Stimulated activated CD4-positive, alpha-beta T cell treated with anti-CD3 and anti-CD28 coated beads, Interleukin-1b, Interleukin-23, amount 100 ng/mL, for 1 hour (primary cell): Measurements from ENCODE around the gene EDN3.

ENCODE experiments used
- DNase-seq, 2 donors: peaks; one replicate each; pipeline ENCODE4 v3.0.0-alpha.2; 2020; ENCODE audit warnings: low read depth in 2 of 2

Gene EDN3

DNA sequence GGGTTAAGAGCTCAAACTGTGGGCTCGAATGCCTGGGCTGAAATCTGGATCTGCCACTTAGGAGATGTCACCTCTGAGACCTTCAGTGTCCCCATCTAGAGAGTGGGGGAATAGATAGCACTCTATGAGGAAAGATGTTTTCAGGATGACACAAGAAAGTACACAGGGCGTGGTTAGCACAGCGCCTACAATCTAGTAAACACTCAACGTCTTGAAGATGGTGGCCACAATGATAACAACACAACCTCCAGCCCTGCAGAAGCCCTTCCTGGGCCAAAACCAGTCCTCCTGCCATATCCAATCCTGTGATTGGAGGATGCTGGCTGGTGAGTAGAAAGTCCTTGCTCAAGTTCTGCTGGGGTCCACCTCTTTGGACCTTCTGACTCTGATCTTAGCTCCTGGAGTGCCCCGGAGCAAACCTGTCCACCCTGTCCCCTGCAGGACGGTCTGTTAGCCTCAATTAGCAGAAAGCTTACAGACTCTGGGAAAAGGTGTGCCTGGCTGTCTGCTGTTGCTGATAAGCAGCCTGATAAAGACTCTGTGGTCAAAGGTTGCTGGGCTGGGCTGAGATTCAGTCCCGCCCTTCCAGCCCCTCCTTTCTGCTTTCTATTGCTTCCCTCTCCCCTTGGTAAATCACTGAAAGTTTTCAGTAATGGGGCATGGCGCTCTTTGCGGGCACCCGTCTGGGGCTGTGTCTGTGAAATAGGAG lies 8.2 kb downstream of the EDN3 start:
- no peak for DNase-seq

DNA sequence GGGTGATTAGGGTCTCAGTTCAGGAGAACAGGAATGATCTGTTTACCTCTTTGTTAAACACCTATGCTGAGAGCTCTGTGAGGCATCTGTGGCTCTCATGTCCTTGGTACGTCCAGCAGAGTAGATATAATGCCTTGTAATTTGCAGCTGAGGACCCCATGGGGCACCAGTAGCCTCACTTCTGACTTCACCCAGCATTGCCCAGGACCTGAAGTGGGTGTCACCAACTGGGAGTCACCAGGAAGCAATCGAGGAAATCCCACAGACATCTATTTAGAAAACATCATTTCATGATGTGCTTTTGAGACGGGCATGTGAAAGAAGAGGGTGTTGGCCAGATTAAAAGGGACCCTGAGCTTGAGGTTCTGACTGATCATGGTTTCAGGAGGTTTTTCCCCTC lies 8.8 kb downstream of the EDN3 start:
- DNase-seq, result no peak

DNA sequence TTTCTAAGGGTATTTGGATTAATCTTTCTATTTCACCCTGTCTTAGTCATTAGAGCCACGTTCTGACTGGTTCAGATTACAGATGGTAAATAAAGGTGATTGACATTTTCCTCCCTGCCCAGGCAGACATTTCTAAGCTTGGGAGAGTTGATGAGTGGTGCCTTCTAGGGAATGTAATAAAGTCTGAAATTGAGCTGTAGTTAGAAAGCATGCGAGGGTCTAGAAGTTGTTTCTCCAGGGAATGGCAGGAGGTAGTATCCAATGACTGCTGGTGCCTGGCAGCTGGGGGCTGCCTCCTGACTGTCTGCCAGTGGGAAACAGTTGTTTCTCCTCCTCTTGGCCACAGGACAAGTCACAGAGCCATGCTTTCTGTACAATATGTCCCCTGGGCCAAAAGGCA lies 14.6 kb downstream of the EDN3 start:
- no peak for DNase-seq

DNA sequence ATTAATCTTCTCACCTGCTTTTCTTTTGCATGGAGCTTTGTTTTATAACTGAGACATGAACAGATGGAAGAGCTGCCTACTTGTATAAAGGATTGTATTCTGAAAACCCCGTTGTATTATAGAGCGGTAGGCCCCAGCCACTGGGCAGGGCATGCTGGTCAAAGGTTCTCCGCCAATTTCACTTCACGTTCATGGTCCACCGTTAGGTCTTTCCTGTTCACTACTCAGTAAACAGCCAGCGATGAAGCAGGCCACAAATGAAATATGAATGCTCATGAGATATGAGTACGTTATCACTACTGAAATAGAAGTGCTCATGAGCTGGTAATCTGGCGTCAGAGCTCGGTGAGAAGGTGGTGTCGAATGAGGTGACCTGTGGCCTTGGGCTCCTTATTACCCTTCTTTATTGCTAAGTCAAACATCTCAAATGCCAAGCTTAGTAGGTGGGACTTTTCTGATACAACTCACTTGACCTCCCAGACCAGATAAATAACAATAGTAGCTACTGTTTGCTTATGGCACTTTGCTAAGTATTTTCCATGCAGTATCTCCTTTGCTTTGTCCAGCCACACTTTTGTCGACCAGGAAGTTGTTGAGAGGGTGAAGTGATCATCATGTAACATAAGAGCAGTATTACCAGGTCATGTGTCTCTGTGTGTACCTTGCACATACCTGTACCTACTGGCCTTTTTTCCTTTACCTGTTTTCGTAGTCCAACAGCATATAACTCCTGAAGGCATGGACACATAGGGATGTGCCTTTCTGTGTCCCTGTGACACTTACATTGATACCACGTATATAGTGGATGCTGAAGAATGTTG lies 16.7 kb downstream of the EDN3 start:
- no peak for DNase-seq

DNA sequence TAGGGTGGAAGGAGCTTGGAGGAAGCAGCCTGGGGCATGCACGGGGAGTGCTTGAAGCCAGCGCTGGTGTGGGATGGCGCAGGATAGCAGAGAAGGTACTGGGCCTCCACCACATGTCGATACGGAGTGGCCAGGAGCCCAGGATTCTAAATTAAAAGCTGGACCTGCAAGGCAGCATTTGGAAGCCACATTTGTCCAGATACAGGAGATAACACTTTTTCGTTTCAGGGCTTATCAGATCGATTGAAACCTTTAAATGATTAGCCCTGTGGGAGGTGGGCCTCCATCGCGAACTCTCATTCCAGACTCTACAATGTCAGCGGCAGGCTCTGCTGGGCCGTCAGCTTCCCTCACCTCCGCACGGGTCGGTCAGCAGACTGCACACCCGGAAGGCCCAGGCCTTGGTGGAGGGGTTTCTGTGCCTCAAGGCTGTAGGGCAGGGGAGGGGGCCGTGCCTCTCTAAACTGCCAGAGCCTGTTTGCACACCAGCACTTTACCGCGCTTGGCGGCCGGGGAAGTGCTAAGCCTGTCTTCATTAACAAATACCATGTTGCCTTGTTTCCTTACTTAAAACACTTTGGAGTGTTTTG lies 17.9 kb downstream of the EDN3 start:
- DNase-seq, result no peak

DNA sequence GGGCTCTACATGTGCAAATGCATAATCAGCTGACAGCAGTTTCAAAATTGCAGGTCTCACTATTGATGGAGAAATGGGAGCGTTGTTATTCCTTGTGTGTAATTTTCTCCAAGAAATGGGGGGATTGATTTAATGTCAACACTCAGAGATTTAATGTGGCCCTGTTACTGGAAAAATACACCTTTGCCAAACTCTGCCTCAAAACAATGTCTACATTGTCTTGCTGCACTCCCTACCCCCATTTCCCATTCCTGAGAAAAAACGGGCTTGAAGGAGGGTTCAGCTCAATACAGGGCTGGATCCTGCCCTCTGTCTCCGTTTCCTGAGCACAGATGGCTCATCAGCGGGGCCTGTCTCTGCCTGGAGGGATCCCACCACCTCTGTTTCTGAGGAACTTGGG lies 18.4 kb downstream of the EDN3 start:
- DNase-seq, result no peak

DNA sequence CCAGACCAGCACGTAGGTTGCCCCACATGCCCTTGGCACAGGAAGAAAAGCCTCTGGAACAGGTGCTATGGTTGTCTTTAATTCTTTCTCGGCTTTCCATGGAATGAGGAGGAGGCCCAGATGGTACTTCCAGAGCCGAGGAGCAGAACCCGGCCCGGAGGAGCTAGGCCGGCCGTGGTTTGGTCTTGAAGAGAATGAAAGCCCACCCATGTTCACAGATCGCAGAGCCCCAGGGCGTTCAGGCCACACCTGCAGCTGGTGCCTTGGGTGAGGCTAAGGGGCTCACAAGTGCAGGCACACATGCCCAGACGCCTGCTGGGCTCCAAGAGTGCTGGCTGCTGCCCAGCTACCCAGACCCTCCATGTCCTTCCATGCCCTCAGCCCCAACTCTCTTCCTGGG lies 20.0 kb downstream of the EDN3 start:
- no peak for DNase-seq

DNA sequence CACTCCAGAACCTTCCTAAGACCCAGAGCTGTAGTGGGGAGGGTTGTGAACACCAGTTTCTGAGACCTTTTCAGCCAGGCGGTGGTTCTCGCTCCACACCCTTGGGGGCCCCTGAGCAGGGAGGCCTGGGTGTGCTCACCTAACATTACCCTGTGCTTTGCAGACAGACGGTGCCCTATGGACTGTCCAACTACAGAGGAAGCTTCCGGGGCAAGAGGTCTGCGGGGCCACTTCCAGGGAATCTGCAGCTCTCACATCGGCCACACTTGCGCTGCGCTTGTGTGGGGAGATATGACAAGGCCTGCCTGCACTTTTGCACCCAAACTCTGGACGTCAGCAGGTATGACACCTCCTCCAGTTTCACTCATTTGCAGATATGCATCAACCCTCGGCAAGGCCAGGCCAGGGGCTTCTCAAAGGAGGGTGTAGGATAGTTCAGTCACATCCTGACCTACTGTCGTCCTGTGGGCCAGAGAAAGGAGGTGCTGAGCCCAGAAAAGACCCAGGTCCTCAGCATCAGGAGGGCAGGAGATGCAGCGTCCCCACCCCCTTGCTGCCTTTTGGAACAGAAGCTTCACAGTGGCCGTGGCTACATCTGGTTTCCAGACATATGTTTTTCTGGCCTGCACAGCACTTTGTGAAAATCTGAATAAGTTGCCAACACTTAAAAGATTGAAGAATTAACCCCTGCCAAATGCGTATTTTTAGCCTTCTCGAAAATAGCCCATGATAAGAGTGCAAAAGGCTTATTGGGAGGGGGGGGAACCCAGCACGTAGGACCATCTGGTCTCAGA lies 20.6 kb downstream of the EDN3 start:
- DNase-seq, result no peak

DNA sequence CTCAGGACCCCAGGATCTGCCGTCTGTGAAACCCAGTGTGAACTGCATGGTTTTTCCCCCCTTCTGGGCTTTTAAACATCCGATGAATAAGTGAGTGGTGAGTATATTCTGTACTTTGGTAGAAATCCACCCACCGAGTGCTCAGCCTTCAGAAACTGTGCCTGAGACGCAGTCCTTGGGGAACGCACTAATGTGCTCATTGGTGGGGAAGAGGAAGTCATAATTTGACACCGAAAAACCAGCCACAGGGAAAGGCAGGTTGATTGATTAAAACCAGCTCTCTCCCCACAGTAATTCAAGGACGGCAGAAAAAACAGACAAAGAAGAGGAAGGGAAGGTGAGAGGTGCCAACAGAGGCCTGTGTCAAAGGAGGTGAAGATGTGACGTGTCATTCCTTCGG lies 21.7 kb downstream of the EDN3 start:
- DNase-seq, result no peak

DNA sequence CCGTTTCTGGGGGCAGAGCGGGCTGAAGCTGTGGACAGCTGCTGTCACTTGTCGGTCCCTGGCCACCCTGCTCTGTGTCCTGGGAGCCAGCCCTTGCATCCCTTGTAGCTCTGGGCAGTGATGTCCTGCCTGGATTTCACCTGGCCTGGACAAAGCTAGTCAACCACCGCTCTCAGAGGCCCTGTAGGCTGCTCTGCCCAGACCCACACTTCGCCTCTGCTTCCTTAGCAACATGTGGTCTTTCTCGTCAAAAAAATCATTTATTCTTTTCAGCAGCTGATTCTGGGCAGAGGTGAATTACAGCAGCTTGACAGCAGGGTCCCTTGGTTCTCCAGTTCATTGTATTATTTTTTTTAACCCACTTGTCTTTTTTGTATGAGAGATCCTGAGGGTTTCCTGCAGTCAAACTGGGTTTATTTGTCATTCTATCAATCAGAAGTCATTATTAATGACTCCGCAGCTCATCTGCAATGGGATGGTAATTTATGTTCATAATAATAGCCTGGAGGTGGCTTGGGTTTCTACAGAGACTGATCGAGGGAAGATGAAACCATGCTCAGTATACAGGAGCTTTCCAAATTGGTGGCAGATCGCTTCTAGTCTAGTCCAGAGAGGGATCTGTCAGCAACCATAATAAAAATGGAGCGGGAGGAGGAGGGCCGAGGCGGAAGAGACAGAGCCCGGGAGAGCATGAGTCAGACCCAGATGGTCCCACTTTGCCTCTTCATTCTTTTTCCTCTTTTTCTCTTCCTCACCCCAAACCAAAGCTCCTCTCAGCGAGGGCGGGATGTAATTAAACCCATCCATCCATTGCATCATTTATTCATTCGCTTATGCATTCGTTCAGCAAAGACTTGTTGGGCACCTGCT lies 22.4 kb downstream of the EDN3 start:
- DNase-seq, result no peak

DNA sequence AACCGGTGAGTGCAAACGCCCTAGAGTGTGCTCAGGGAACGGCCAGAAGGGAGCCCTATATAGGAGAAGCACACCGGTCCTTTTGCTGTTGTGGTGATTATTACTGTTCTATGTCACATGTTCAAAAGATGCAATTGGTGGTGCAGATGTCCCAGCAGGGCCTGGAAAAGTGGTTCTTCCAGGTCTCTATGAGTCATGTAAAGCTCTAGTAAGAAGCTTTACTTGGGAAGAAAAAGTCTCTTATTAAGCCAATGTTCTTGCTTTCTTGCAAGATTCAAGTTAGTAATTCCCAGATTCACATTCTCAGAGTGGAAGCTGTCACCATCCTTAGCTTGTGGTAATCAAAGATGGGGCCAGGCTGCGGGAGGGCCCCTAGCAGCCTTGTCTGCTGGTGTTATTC lies 23.3 kb downstream of the EDN3 start:
- DNase-seq, result no peak

DNA sequence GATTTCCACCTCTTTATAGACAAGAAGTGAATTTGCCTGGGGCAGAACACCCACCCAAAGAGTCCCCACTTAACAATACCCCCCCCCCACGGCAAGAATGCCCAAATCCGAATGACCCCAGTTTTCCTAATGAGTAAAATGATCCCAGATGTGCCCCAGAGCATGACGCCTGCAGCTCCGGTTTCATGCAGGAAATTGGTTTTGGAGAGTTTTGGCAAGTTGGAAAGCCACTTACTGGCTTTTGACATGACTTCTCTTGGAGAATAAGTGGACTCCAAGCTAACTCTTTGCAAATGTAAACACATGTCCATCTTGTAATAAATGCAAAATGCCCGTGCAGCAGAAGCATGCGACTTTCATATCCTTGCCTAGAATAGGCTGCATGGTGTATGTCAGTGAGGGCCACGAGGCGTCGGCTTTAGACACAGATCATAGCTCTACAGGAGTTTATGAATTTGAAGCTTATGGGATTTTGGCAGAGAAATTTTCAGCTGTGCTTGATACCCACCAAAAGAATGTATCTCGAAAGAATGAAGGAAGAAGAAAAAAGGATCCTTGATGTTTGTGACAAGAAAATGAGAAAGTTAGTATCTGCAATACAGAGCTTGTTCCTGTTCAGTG lies 24.2 kb downstream of the EDN3 start:
- no peak for DNase-seq

DNA sequence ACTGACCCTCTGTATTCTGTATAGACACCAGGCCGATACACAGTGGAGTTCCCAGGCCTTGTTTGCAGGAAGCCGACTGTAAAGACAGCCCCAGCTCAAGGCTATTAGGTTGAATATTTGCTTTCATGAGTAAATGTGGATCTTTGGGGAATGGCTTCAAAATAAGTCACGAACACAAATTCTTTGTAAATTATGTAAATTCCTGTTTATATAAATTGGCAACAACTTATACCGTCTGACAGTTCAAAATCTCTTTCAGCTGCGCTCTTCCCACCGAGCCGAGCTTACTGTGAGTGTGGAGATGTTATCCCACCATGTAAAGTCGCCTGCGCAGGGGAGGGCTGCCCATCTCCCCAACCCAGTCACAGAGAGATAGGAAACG lies 24.7 kb downstream of the EDN3 start:
- no peak for DNase-seq

DNA sequence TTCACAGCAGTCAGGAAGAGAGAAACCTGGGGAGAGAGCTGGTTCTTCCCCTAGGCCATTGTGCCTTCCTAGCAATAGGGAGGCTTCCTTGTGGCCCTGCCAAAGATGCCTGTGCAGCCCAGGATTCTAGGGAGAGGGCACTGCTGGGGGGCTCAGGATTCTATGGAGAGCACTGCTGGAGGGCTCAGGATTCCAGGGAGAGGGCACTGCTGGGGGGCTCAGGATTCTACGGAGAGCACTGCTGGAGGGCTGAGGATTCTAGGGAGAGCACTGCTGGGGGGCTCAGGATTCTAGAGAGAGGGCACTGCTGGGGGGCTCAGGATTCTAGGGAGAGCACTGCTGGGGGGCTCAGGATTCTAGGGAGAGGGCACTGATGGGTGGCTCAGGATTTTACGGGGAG lies 25.8 kb downstream of the EDN3 start:
- no peak for DNase-seq

DNA sequence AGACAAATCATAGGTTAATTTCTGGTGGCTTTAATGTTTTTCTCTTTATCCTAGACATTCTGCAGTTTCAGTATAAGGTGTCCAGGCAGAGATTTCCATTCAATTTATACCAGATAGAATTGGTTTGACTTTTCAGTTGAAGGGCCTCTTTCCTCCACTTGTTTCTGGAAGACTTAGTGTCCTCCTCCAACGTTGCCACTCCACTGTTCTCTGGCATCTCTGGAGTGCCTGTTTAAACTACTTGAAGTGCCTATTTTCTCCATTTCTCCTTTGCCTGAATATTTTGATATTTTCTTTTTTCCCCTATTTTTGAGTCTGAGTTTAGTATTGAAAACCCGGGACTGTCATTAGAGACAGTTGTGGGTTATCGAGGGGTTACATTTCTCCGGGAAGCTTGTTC lies 27.7 kb downstream of the EDN3 start:
- no peak for DNase-seq

DNA sequence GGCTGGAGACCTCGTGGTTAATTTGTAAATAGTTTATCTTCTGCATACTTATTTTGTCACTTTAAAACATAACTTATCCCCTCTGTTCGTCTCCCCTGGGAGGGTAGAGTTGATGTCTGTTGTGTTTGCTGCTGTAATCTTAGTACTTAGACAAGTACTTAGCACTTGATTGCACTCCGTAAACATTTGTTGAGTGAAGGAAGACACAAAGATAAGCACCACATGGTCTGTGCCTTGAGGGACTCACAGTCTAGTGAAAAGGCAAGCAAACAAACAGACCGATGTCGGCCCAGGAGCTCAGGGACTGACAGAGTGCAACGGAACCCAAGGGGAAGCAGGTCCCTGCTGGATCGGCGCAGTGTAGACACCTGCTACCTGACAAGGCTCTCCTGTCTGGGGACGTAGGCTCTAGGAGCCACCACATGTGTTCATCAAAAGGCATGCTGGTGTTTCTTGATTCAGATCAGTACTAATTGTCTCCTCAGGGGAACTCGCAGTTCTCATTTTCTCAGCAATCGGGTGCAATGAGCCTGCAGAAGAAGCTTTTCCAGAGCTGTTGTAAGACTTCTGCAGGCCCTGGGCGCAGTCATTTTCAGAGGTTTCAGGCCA lies 31.4 kb downstream of the EDN3 start:
- DNase-seq, result no peak

DNA sequence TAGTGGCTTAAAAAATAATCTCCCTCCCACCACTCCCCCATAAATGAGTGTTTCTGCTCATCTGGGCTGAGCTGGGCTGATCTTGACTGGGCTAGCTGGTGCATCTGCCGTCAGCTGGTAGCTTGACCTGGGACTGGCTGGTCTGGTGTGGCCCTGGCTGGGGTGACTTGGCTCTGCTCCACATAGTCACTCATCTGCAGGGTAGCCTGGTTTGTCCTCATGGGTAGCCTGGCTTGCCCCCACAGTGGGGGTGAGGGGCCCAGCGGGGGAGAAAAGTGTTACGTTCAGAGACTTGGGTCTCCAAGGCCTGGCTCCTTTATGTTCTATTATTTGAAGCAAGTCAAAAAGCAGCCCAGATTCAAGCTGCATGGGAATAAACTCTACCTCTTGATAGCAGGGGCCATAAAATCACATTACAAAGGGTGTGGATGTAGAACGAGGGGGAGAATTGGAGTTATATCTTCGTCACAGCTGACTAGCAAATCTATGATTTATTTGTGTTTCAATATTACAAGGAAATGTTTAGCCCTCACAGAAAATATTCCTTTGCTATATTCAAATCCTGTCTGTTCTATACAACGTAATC lies 32.9 kb downstream of the EDN3 start:
- no peak for DNase-seq

DNA sequence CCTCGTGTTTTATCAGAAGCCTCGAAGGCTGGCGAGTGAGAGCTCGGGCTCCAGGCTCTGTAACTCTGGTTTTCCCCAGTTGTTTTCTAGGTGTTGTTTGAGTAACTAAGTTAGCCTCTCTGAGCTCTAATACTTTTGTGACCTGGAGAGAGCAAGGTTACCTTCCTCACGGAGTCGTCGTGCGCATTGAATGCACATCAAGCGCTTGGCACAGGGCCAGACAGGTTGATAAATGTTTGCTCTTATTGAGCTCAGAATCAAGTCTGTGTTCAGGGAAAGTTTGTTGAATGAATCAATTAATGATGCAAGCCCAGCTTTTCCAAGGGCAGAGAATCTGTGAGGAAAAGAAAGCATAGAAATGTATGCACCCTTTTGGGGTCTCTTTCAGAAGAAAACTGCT lies 33.5 kb downstream of the EDN3 start:
- DNase-seq, result no peak

DNA sequence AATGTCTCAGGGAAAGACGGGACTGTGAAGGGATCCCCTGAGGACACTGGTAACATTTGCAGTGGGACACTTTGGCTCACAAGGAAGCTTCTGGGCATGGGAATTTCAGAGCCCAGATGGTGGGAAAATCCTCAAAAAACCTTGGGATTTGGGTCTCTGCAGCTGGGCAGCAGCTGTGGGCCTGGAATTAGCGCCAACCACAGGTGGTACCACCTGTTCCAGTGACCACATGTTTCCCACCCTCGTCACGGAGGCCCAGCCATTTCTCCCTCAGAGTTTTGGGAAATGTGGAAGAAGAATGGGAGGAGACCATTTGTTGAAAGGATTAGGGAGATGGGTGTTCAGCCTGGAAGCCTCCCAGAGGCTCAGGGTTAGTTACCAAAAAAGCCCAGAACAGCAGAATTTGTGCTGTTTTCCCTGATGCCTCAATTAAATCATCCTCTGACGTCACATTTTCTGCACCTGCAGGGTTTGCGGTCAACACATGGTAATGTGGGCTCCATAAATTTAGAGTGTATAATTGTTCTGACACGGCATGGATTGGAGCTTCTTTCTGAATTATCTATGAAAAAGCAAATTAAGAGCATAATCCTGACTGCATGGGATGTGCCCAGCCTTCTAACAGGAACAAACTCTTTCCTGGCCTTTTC lies 34.4 kb downstream of the EDN3 start:
- no peak for DNase-seq

DNA sequence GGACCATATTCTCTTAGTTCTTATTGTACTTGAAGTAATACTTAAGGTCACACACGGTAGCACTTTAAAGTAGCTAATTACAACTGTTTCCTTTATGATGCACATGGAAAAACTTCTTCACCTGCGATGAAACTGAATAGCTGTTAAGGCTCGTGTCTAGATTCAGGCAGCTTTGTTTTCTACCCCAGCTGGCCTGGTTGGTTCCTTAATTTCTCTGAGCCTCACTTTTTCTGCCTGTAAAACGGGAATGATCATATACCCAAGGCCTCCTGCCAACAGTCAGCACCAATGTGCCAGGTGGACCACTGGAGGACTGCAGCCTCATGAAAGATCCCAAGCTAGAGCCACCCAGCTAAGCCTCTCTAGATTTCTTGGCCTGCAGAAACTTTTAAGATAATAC lies 35.0 kb downstream of the EDN3 start:
- no peak for DNase-seq
